SU-DHL-6 (cell line): ENCODE results near the gene MNDA.

Source experiments
- H2AFZ ChIP-seq: fragments of 200-600 bp; sonication (generic); 2 replicates; pipeline ENCODE4 v1.6.1; 2014; ENCODE audit warnings: low read depth, mild to moderate bottlenecking, moderate library complexity, mixed read lengths, antibody characterized with exemption, low read length; ENCODE audit not compliant: severe bottlenecking
- H3F3A ChIP-seq: fragments of 200-600 bp; shearing (Covaris generic); 2 replicates; pipeline ENCODE4 v1.6.0; 2016; ENCODE audit warnings: antibody characterized with exemption, mild to moderate bottlenecking; ENCODE audit not compliant: insufficient read depth
- H3K27ac ChIP-seq: fragments of 200-600 bp; sonication (generic); 2 replicates; pipeline ENCODE4 v1.5.1; 2016; ENCODE audit warnings: low read depth, mild to moderate bottlenecking, low read length, moderate library complexity, mixed read lengths
- H3K27me3 ChIP-seq: fragments of 200-600 bp; sonication (generic), shearing (Covaris generic); 2 replicates; pipeline ENCODE4 v1.6.0; 2014; ENCODE audit warnings: mild to moderate bottlenecking, low read length
- H3K36me3 ChIP-seq: fragments of 200-600 bp; sonication (generic); 2 replicates; pipeline ENCODE4 v1.6.1; 2014; ENCODE audit warnings: mild to moderate bottlenecking, low read length, mixed read lengths
- H3K4me2 ChIP-seq: fragments of 300-600, 200-600 bp; shearing (Covaris generic), sonication (generic); 2 replicates; pipeline ENCODE4 v1.6.0; 2014; ENCODE audit warnings: low read length, low read depth, mild to moderate bottlenecking; ENCODE audit not compliant: poor library complexity, severe bottlenecking
- H3K4me3 ChIP-seq: fragments of 200-600 bp; sonication (generic); 2 replicates; pipeline ENCODE4 v1.5.1; 2014; ENCODE audit warnings: antibody characterized with exemption, low read length, mild to moderate bottlenecking, mixed read lengths; ENCODE audit not compliant: insufficient read depth, poor library complexity, severe bottlenecking
- H3K79me2 ChIP-seq: fragments of 200-600 bp; sonication (generic); 2 replicates; pipeline ENCODE4 v1.6.1; 2014; ENCODE audit warnings: mild to moderate bottlenecking, low read length, moderate library complexity; ENCODE audit not compliant: insufficient read depth
- H3K9ac ChIP-seq: fragments of 200-600 bp; sonication (generic); 2 replicates; pipeline ENCODE4 v1.7.0; 2014; ENCODE audit warnings: mild to moderate bottlenecking, low read length
- H3K9me2 ChIP-seq: fragments of 200-600 bp; sonication (generic); replicated peaks from 2 replicates; pipeline ENCODE4 v1.6.1; 2014; ENCODE audit warnings: low read length; ENCODE audit not compliant: insufficient read depth
- H3K9me3 ChIP-seq: fragments of 200-600 bp; sonication (generic); 2 replicates; pipeline ENCODE4 v1.6.1; 2014; ENCODE audit warnings: low read length, mixed read lengths; ENCODE audit not compliant: insufficient read depth
- H4K20me1 ChIP-seq: fragments of 200-600 bp; sonication (generic); 2 replicates; pipeline ENCODE4 v1.6.1; 2014; ENCODE audit warnings: low read depth, mild to moderate bottlenecking, antibody characterized with exemption, low read length, moderate library complexity, mixed read lengths
- EZH2phosphoT487 ChIP-seq: fragments of 200-600 bp; sonication (generic), shearing (Covaris generic); conservative IDR thresholded peaks from 2 replicates; pipeline ENCODE4 v1.6.1; 2018; ENCODE audit warnings: mild to moderate bottlenecking, antibody characterized with exemption, low read length, moderate library complexity, mixed read lengths
- TF ChIP-seq, protein P1 (sequence below): fragments of 200-600 bp; sonication (generic); IDR thresholded peaks from one replicate; pipeline ENCODE4 v1.5.1; 2017; ENCODE audit warnings: antibody characterized with exemption, mild to moderate bottlenecking, low read length, moderate library complexity; ENCODE audit not compliant: insufficient read depth, poor library complexity, severe bottlenecking

Gene MNDA

DNA sequence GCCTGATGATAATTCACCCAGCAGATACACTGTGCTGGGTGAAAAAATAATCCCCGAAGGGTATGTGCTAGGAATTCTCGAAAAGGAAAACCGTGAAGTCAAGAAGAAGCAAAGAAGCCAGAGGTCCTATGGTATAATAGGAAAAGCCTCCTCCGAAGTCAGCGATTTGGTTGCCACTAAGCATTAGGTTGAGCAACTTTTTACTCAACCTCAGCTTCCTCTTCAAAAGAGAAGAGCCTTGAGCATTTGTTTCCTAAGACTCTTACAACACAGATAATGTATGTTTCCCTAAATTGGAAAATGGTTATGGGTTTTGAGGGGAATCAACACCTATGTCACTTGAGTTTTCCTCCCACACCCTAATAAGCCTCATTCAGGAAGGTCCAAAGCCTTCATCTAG is 21.3 kb upstream of the MNDA start:
- Histone ChIP-seq H3K36me3 (no peaks in the 10 kb centered on the region), H3F3A (no peaks in the 10 kb centered on the region), H2AFZ (no peak overlapping the region), H3K4me3 (no peak overlapping the region), H3K9ac (no peak overlapping the region), H3K27me3 (no peaks in the 10 kb centered on the region), H4K20me1 (no peaks in the 10 kb centered on the region), H3K9me3 (no peaks in the 10 kb centered on the region), H3K79me2 (no peaks in the 10 kb centered on the region), H3K9me2 (no peaks in the 10 kb centered on the region), H3K4me2 (no peak overlapping the region), H3K27ac (no peak overlapping the region)
- TF ChIP-seq EZH2phosphoT487: no peak
- TF ChIP-seq, protein P1, sequence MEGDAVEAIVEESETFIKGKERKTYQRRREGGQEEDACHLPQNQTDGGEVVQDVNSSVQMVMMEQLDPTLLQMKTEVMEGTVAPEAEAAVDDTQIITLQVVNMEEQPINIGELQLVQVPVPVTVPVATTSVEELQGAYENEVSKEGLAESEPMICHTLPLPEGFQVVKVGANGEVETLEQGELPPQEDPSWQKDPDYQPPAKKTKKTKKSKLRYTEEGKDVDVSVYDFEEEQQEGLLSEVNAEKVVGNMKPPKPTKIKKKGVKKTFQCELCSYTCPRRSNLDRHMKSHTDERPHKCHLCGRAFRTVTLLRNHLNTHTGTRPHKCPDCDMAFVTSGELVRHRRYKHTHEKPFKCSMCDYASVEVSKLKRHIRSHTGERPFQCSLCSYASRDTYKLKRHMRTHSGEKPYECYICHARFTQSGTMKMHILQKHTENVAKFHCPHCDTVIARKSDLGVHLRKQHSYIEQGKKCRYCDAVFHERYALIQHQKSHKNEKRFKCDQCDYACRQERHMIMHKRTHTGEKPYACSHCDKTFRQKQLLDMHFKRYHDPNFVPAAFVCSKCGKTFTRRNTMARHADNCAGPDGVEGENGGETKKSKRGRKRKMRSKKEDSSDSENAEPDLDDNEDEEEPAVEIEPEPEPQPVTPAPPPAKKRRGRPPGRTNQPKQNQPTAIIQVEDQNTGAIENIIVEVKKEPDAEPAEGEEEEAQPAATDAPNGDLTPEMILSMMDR: no peak

DNA sequence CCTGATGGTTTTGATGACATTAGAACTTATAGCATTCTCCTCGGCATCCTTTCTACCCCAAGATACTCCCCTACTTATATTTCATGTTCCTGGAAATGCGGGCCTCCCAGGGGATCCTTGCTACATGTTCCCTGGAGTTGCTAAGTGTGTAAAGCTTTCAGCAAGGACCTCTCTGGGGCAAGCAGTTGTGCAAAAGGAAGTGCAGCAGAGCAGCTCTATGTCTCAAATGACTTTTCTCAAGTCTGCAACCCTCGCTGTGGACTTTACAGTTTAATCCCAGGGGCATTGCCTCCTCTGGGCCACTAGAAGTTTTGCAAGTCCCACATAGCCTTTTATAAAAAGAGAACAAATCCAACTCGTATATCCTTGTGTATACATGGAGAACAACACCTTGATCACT is 20.8 kb upstream of the MNDA start:
- no peak overlapping the region for H3K4me2 ChIP-seq
- no peaks in the 10 kb centered on the region for H3K27me3 ChIP-seq
- no peaks in the 10 kb centered on the region for H3K36me3 ChIP-seq
- no peak overlapping the region for H3K27ac ChIP-seq
- no peaks in the 10 kb centered on the region for H3K79me2 ChIP-seq
- H3K9me2 ChIP-seq: no peaks in the 10 kb centered on the region
- no peaks in the 10 kb centered on the region for H3K9me3 ChIP-seq
- H3F3A ChIP-seq: no peaks in the 10 kb centered on the region
- no peaks in the 10 kb centered on the region for H4K20me1 ChIP-seq
- no peak overlapping the region for H2AFZ ChIP-seq
- TF ChIP-seq EZH2phosphoT487: no peak
- TF ChIP-seq, protein P1: no peak
- no peak overlapping the region for H3K9ac ChIP-seq
- H3K4me3 ChIP-seq: no peak overlapping the region

DNA sequence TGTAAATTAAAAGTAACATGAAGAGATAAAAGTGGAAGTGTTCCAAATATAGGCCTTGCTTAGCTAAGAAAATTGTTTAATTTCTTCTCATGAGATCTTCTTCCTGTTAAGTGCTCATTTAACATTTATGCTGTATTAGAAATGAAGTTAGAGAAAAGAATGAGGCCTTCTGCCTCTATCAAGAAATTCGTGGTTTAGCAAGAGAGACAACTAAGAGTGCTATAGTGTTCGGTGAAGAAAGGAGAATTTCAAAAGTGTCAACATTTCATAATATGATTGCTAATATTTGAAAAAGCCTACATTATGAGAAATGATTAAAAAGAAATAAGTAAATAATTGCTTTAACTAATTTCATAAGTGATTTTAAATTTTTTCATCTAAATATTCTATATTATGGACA is 18.8 kb upstream of the MNDA start:
- H3K27me3 ChIP-seq: no peaks in the 10 kb centered on the region
- H3K4me2 ChIP-seq: no peak overlapping the region
- H3K36me3 ChIP-seq: no peaks in the 10 kb centered on the region
- H4K20me1 ChIP-seq: no peaks in the 10 kb centered on the region
- no peaks in the 10 kb centered on the region for H3K79me2 ChIP-seq
- no peak overlapping the region for H2AFZ ChIP-seq
- TF ChIP-seq, protein P1: no peak
- TF ChIP-seq EZH2phosphoT487: no peak
- no peaks in the 10 kb centered on the region for H3K9me2 ChIP-seq
- H3K27ac ChIP-seq: no peak overlapping the region
- no peak overlapping the region for H3K4me3 ChIP-seq
- H3F3A ChIP-seq: no peaks in the 10 kb centered on the region
- no peak overlapping the region for H3K9ac ChIP-seq
- no peaks in the 10 kb centered on the region for H3K9me3 ChIP-seq
